Activated CD4-positive, alpha-beta T cell treated with anti-CD3 and anti-CD28 coated beads, Interleukin-2, amount 50 U/mL, for 48 hours (primary cell): ENCODE data around the gene ELK1.
"Not testable (repeated sequence)": the region's sequence is repeated elsewhere in the genome, so short reads cannot be mapped to it uniquely, and the experiment has no call there.

Experiments used
- DNase-seq, 2 experiments: peaks; one replicate each; pipeline ENCODE4 v3.0.0-alpha.2; 2020

The ELK1 gene

GRCh38 chrX:47650164-47651042 lies at the start of gene ELK1:
Gene ELK1 (minus strand): TSS chrX:47650563. CDS start chrX:47641441, 9,122 bp downstream.
- DNase-seq, result peak; percentile 84 to 88

- DNase-seq, result no peak
Measured at GRCh38 chrX:47697181-47697580, 46.8 kb upstream of the ELK1 start.

GRCh38 chrX:47690175-47690574 lies 39.8 kb upstream of the ELK1 start:
- DNase-seq, result no peak

GRCh38 chrX:47687263-47687662 lies 36.9 kb upstream of the ELK1 start:
- no peak for DNase-seq

- no peak for DNase-seq
Measured at GRCh38 chrX:47683829-47684205, 33.5 kb upstream of the ELK1 start.

GRCh38 chrX:47683184-47683828 lies 32.9 kb upstream of the ELK1 start:
- no peak for DNase-seq

- DNase-seq, result not testable (repeated sequence)
Measured at GRCh38 chrX:47675959-47676859, 25.8 kb upstream of the ELK1 start.

- no peak for DNase-seq
Measured at GRCh38 chrX:47674776-47675175, 24.4 kb upstream of the ELK1 start.

GRCh38 chrX:47665797-47666196 lies 15.4 kb upstream of the ELK1 start:
- DNase-seq, result not testable (repeated sequence)

GRCh38 chrX:47664737-47665136 lies 14.4 kb upstream of the ELK1 start:
- DNase-seq, result no peak

GRCh38 chrX:47662144-47662657 lies 11.8 kb upstream of the ELK1 start:
- DNase-seq, result peak; percentile 52 to 65

GRCh38 chrX:47661539-47661938 lies 11.2 kb upstream of the ELK1 start:
- no peak for DNase-seq

GRCh38 chrX:47659421-47659726 lies 9.0 kb upstream of the ELK1 start:
- DNase-seq, result no peak

- DNase-seq, result peak; percentile 94
Measured at GRCh38 chrX:47658684-47659420, 8.5 kb upstream of the ELK1 start, which contains the start of gene UXT. Gene UXT (minus strand): TSS chrX:47659180. CDS start chrX:47658927, 253 bp downstream.

GRCh38 chrX:47658301-47658683 lies 7.9 kb upstream of the ELK1 start:
- DNase-seq, result no peak

GRCh38 chrX:47651043-47651905 lies 911 bp upstream of the ELK1 start:
- no peak for DNase-seq

GRCh38 chrX:47649781-47650163 lies 591 bp downstream of the ELK1 start:
- DNase-seq, result no peak

GRCh38 chrX:47649271-47649670 lies 1.1 kb downstream of the ELK1 start:
- DNase-seq, result no peak

GRCh38 chrX:47648376-47648775 lies 2.0 kb downstream of the ELK1 start:
- no peak for DNase-seq

GRCh38 chrX:47646636-47647035 lies 3.7 kb downstream of the ELK1 start:
- no peak for DNase-seq

GRCh38 chrX:47645530-47645929 lies 4.8 kb downstream of the ELK1 start:
- no peak for DNase-seq
